Hepatocyte (in vitro differentiated cells): Measurements from ENCODE around the gene CACNA1B.

Experiments
- EZH2 ChIP-seq: fragments of 200-600 bp; sonication (generic); IDR thresholded peaks from 2 replicates; pipeline ENCODE4 v1.6.1; 2016; ENCODE audit warnings: antibody characterized with exemption, mild to moderate bottlenecking, borderline replicate concordance
- EZH2phosphoT487 ChIP-seq: fragments of 200-600 bp; sonication (generic); IDR thresholded peaks from one replicate; pipeline ENCODE4 v1.6.1; 2018; ENCODE audit warnings: antibody characterized with exemption, mild to moderate bottlenecking, low read depth, moderate library complexity; ENCODE audit not compliant: unreplicated experiment, severe bottlenecking
- TF ChIP-seq, protein P1 (sequence below): fragments of 200-600 bp; sonication (generic); IDR thresholded peaks from 2 replicates; pipeline ENCODE4 v1.5.1; 2016; ENCODE audit warnings: antibody characterized with exemption, mild to moderate bottlenecking; ENCODE audit not compliant: poor library complexity

DNA sequence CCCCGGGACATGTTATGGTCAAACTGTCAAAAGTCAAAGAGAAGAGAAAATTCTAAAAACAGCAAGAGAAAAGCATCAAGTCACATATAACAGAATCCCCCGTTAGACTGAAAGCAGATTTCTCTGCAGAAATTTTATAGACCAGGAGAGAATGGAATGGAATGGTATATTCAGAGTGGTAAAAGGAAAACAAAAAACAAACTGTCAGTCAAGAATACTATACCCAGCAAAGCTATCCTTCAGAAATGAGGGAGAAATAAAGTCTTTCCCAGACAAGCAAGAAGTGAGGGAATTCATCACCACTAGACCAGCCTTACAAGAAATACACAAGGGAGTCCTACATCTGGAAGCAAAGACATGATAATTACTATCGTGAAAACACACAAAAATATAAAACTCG is 208.0 kb downstream of the CACNA1B start:
- TF ChIP-seq, protein P1, sequence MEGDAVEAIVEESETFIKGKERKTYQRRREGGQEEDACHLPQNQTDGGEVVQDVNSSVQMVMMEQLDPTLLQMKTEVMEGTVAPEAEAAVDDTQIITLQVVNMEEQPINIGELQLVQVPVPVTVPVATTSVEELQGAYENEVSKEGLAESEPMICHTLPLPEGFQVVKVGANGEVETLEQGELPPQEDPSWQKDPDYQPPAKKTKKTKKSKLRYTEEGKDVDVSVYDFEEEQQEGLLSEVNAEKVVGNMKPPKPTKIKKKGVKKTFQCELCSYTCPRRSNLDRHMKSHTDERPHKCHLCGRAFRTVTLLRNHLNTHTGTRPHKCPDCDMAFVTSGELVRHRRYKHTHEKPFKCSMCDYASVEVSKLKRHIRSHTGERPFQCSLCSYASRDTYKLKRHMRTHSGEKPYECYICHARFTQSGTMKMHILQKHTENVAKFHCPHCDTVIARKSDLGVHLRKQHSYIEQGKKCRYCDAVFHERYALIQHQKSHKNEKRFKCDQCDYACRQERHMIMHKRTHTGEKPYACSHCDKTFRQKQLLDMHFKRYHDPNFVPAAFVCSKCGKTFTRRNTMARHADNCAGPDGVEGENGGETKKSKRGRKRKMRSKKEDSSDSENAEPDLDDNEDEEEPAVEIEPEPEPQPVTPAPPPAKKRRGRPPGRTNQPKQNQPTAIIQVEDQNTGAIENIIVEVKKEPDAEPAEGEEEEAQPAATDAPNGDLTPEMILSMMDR, result no peak
- TF ChIP-seq EZH2 (no peak), EZH2phosphoT487 (no peak)
